ENCODE data around the gene LIN7B. TPM values are rescaled to one million over a fixed set of nuclear protein-coding genes. Genes with fewer than 3 reads are reported as not detected.

The LIN7B gene
- total and polyA plus RNA-seq, 9 of the 15 experiments (the other 6 are each of a cell fraction or from before 2014, with no cell fraction given), result 0.89 to 15.7 (median 4.0) TPM

- 0 out of 2 replicates have a peak, but pooled peaks have one; percentile 51 for TF ChIP-seq RERE (CRISPR knock-in tag; IDR thresholded peaks at IDR 0.05; ENCODE audit: borderline replicate concordance)
- TF ChIP-seq REST (IDR thresholded peaks at IDR 0.05; ENCODE audit: borderline replicate concordance), result peak; percentile 42
- no peak for TF ChIP-seq REST (CRISPR knock-in tag; IDR thresholded peaks at IDR 0.05; ENCODE audit: low read depth)
- peak; percentile 83 for TF ChIP-seq SAP30 (IDR thresholded peaks at IDR 0.05; ENCODE audit: borderline replicate concordance, insufficient read depth, low read depth, low read length, poor library complexity, severe bottlenecking)
- TF ChIP-seq SP2 (IDR thresholded peaks at IDR 0.05; ENCODE audit: extremely low read depth, low read depth, low read length, poor library complexity, severe bottlenecking), result no peak
- peak; percentile 76 to 88 for TF ChIP-seq KDM1A (IDR thresholded peaks at IDR 0.05)
- TF ChIP-seq ESRRA (IDR thresholded peaks at IDR 0.05; ENCODE audit: borderline replicate concordance, low read depth), result peak; percentile 28; the same call in 1 of the 2 replicates
- TF ChIP-seq RNF219 (CRISPR knock-in tag; IDR thresholded peaks at IDR 0.05), result no peak
- peak; percentile 32 to 34; a peak in 1 of 4 replicates for TF ChIP-seq ARNT (IDR thresholded peaks at IDR 0.05)
Measured at GRCh38 chr19:49151267-49152118, 37.3 kb downstream of the LIN7B start (continued).
